Measurements from ENCODE around the gene GRM1.

Gene GRM1

DNA sequence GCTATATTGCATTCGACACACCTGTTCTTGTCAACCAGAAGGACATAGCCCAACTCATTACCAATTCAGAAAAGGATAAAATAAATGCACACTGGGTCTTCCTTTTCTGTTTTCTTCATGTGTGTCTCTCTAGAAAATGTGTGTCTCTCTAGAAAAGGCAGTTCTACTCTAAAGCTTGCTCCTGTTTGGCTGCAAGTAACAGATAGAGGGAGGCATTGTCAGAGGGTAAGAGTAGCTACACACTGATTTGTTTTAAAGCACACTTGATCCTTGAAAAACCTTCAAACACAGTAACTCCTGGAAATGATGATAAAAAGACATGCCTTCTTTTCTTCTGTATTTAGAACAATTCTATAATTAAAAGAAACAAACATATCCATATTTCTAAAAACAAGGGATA lies 21.3 kb downstream of the GRM1 start:
- TF ChIP-seq LEF1 (IDR thresholded peaks at IDR 0.05; ENCODE audit: borderline replicate concordance) (no peak), ZNF384 (IDR thresholded peaks at IDR 0.05) (no peak), HDGF (IDR thresholded peaks at IDR 0.05; ENCODE audit: borderline replicate concordance) (no peak), ARNT (IDR thresholded peaks at IDR 0.05) (no peak), TARDBP (IDR thresholded peaks at IDR 0.05) (no peak), SUZ12 (IDR thresholded peaks at IDR 0.05) (no peak), FOXA1 (IDR thresholded peaks at IDR 0.05) (no peak), CTBP1 (IDR thresholded peaks at IDR 0.05; ENCODE audit: borderline replicate concordance) (no peak), FOXM1 (IDR thresholded peaks at IDR 0.05; ENCODE audit: borderline replicate concordance) (no peak), NFRKB (IDR thresholded peaks at IDR 0.05) (no peak), BHLHE40 (IDR thresholded peaks at IDR 0.05; ENCODE audit: borderline replicate concordance) (no peak), L3MBTL2 (conservative IDR thresholded peaks at IDR 0.05) (no peak), ELF4 (IDR thresholded peaks at IDR 0.05) (no peak), FOXK2 (IDR thresholded peaks at IDR 0.05) (no peak), SP1 (IDR thresholded peaks at IDR 0.05) (no peak)
- TF ChIP-seq, protein P1, sequence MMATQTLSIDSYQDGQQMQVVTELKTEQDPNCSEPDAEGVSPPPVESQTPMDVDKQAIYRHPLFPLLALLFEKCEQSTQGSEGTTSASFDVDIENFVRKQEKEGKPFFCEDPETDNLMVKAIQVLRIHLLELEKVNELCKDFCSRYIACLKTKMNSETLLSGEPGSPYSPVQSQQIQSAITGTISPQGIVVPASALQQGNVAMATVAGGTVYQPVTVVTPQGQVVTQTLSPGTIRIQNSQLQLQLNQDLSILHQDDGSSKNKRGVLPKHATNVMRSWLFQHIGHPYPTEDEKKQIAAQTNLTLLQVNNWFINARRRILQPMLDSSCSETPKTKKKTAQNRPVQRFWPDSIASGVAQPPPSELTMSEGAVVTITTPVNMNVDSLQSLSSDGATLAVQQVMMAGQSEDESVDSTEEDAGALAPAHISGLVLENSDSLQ (IDR thresholded peaks at IDR 0.05) = no peak
- DNase-seq (ENCODE audit: extremely low spot score) = no peak
- ChIA-PET CTCF (no interaction called here), POLR2A (no interaction called here)

DNA sequence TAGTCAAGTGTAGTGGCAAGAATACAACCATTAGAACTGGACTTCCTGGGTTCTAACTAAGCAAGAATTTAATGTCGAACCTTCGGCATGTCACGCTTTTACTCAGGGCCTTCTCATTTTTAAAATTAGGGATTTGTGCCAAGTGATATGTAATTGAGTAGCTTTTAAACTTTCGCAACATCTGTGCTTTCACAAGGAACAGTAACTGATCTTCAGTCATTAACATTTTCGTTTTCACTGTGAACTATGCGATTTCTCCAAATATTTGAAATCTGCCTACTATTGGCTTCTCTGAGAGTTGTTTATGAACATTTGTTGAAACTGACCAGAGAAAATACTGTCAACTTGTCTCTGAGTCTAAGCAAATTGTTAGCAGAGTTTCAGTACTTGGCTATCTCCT lies 27.6 kb downstream of the GRM1 start:
- ChIA-PET POLR2A (no interaction called here), CTCF (no interaction called here)
- DNase-seq (ENCODE audit: extremely low spot score) = no peak
- TF ChIP-seq BHLHE40 (IDR thresholded peaks at IDR 0.05; ENCODE audit: borderline replicate concordance) (no peak), NFRKB (IDR thresholded peaks at IDR 0.05) (no peak), L3MBTL2 (conservative IDR thresholded peaks at IDR 0.05) (no peak)

DNA sequence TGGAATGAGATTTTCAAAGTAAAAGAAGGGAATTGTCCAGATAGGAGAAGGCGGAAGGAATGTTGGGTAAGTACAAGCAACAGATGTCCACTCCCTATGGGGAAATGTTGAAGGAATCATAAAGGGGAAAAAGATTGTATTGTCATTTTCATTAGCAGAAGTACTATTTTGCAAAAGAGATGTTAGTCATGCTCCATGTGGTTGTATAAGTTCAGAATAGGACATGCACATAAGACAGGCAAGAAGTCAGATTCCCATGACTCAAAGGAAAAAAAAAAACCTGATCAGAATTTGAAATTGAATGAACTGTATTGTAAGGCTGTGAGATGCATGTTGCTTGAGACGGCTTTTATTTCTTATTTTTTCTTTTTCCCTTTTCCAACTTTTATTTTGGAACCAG lies 36.8 kb downstream of the GRM1 start:
- ChIA-PET POLR2A (interaction anchor here (1.0 kb wide), 1 partner anchor 102 kb away, joined by 4 read pairs; the partner anchor contains the start of gene SHPRH), CTCF (no interaction called here)
- TF ChIP-seq FOXK2 (IDR thresholded peaks at IDR 0.05) (no peak), ARNT (IDR thresholded peaks at IDR 0.05) (no peak), ELF4 (IDR thresholded peaks at IDR 0.05) (no peak), BHLHE40 (IDR thresholded peaks at IDR 0.05; ENCODE audit: borderline replicate concordance) (no peak), SUZ12 (IDR thresholded peaks at IDR 0.05) (no peak), SP1 (IDR thresholded peaks at IDR 0.05) (no peak), FOXM1 (IDR thresholded peaks at IDR 0.05; ENCODE audit: borderline replicate concordance) (no peak), NFRKB (IDR thresholded peaks at IDR 0.05) (no peak), TARDBP (IDR thresholded peaks at IDR 0.05) (no peak), FOXA1 (IDR thresholded peaks at IDR 0.05) (no peak)
- TF ChIP-seq, protein P1 (IDR thresholded peaks at IDR 0.05) = no peak
- DNase-seq (ENCODE audit: extremely low spot score) = no peak

DNA sequence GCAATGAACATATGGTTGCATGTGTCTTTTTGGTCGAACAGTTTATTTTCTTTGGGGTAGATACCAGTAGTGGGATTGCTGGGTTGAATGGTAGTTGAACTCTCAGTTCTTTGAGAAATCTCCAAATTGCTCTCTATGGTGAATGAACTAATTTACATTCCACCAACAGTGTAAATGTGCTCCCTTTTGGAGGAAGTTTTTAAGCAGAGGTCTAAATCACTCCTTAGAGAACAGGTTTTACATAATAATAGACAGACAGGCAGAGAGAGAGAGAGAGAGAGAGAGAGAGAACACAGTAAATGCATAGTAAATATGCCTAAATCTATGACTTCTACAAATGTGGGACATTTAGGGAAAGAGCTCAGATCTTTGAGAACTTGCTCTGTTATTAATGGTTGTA lies 37.6 kb downstream of the GRM1 start:
- no peak for DNase-seq (ENCODE audit: extremely low spot score)
- ChIA-PET POLR2A (interaction anchor here (1.0 kb wide), 1 partner anchor 102 kb away, joined by 4 read pairs; the partner anchor contains the start of gene SHPRH), CTCF (no interaction called here)
- TF ChIP-seq NFRKB (IDR thresholded peaks at IDR 0.05) (no peak), FOXM1 (IDR thresholded peaks at IDR 0.05; ENCODE audit: borderline replicate concordance) (no peak), BHLHE40 (IDR thresholded peaks at IDR 0.05; ENCODE audit: borderline replicate concordance) (no peak), FOXK2 (IDR thresholded peaks at IDR 0.05) (no peak), SP1 (IDR thresholded peaks at IDR 0.05) (no peak), CTBP1 (IDR thresholded peaks at IDR 0.05; ENCODE audit: borderline replicate concordance) (no peak), ARNT (IDR thresholded peaks at IDR 0.05) (no peak), SUZ12 (IDR thresholded peaks at IDR 0.05) (no peak), ELF4 (IDR thresholded peaks at IDR 0.05) (no peak), ZNF384 (IDR thresholded peaks at IDR 0.05) (no peak), HDGF (IDR thresholded peaks at IDR 0.05; ENCODE audit: borderline replicate concordance) (no peak), FOXA1 (IDR thresholded peaks at IDR 0.05) (no peak), L3MBTL2 (conservative IDR thresholded peaks at IDR 0.05) (no peak), TARDBP (IDR thresholded peaks at IDR 0.05) (no peak), LEF1 (IDR thresholded peaks at IDR 0.05; ENCODE audit: borderline replicate concordance) (no peak)
- TF ChIP-seq, protein P1 (IDR thresholded peaks at IDR 0.05) = no peak

DNA sequence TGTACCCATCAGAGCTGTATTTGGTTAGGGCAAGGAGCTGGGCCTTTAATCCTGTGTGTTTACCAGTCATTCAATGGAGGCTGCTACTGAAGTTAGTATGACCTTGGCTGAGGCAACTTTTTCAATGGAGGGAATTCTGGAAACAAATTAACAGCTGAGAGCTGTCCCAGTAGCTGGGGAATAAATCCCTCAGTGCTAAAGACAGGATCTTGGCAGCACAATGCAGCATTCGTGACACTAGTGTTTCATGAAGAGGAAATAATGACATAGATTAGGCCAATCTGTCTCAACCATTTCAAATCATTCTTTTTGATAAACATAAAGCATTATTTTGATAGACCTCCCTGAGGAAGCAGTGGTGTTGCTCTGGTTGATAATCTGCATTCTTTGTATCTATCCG lies 42.9 kb downstream of the GRM1 start:
- CTCF ChIA-PET = no interaction called here
- POLR2A ChIA-PET = no interaction called here
- TF ChIP-seq, protein P1 (IDR thresholded peaks at IDR 0.05) = no peak
- TF ChIP-seq FOXK2 (IDR thresholded peaks at IDR 0.05) (no peak), FOXA1 (IDR thresholded peaks at IDR 0.05) (no peak), CTBP1 (IDR thresholded peaks at IDR 0.05; ENCODE audit: borderline replicate concordance) (no peak), TARDBP (IDR thresholded peaks at IDR 0.05) (no peak), ARNT (IDR thresholded peaks at IDR 0.05) (no peak), FOXM1 (IDR thresholded peaks at IDR 0.05; ENCODE audit: borderline replicate concordance) (no peak), BHLHE40 (IDR thresholded peaks at IDR 0.05; ENCODE audit: borderline replicate concordance) (no peak), LEF1 (IDR thresholded peaks at IDR 0.05; ENCODE audit: borderline replicate concordance) (no peak)
- DNase-seq (ENCODE audit: extremely low spot score) = no peak

DNA sequence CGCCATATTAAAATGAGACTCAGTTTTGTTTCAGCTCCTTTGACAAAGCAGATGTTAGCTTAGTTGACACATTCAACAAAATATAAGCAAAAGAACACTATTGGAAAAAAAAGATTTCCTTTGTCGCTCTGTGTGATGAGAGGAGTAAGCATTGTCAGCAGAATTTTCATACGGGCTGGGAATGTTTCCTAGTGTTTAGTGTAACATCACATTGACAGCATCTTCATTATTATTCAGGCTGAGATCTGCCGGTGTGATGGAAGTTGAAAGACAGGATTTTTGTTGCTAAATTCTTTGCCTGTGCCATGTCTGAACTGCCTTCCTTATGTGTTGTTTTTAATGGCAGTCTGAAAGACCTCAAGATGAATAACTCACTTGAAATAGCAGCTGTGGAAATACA lies 49.1 kb downstream of the GRM1 start:
- TF ChIP-seq FOXK2 (IDR thresholded peaks at IDR 0.05) (no peak), L3MBTL2 (conservative IDR thresholded peaks at IDR 0.05) (no peak), HDGF (IDR thresholded peaks at IDR 0.05; ENCODE audit: borderline replicate concordance) (no peak), FOXA1 (IDR thresholded peaks at IDR 0.05) (no peak), TARDBP (IDR thresholded peaks at IDR 0.05) (no peak), FOXM1 (IDR thresholded peaks at IDR 0.05; ENCODE audit: borderline replicate concordance) (no peak), BHLHE40 (IDR thresholded peaks at IDR 0.05; ENCODE audit: borderline replicate concordance) (no peak), ARNT (IDR thresholded peaks at IDR 0.05) (no peak), CTBP1 (IDR thresholded peaks at IDR 0.05; ENCODE audit: borderline replicate concordance) (no peak), NFRKB (IDR thresholded peaks at IDR 0.05) (no peak), SP1 (IDR thresholded peaks at IDR 0.05) (no peak), ZNF384 (IDR thresholded peaks at IDR 0.05) (no peak), LEF1 (IDR thresholded peaks at IDR 0.05; ENCODE audit: borderline replicate concordance) (no peak)
- TF ChIP-seq, protein P1 (IDR thresholded peaks at IDR 0.05) = no peak
- ChIA-PET POLR2A (no interaction called here), CTCF (no interaction called here)
- DNase-seq (ENCODE audit: extremely low spot score) = no peak
